ENCODE results near the gene GULP1. TPM values are rescaled to one million over a fixed set of nuclear protein-coding genes. Genes with fewer than 3 reads are reported as not detected.

Gene GULP1
- total RNA-seq, 1 donor from 2014 or later, result 54.1 TPM

DNA sequence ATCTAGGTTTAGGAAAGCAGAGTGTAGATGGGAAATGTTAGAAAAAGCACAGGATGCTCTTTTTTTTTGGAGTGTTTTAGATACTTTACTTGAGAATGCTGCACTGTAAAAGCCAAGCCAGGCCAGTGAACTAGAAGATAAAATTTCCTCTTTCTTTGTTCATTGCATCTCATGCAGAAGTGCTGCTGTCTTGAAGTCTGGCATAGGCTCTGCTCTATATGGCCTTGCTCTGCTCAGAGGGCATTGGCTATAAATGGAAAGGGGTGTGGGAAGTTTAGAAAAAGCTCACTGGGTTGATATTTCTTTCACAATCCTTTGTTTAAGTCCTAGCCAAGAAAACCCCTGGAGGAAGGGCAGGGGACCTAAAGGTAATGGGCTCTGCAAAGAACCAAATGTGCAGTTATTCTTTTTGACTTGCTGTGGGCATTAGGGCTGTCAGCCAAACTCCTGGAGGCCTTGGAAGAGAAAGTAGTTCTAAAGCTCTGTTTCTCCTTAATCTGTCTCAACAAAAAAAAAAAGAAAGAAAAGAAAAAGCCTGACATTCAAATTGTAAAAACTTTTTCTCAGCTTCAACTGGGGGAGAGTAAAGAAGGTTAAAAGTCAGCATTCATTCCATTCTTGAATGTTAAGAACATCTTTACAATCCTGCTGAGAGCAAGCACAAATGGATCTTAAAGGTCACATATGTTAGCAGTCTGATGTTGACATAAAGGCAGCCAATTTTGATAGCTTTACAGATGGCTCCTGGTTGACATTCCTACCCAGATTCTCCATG is 338.3 kb downstream of the GULP1 start:
- DNase-seq (ENCODE audit: low read depth), result peak; percentile 44

DNA sequence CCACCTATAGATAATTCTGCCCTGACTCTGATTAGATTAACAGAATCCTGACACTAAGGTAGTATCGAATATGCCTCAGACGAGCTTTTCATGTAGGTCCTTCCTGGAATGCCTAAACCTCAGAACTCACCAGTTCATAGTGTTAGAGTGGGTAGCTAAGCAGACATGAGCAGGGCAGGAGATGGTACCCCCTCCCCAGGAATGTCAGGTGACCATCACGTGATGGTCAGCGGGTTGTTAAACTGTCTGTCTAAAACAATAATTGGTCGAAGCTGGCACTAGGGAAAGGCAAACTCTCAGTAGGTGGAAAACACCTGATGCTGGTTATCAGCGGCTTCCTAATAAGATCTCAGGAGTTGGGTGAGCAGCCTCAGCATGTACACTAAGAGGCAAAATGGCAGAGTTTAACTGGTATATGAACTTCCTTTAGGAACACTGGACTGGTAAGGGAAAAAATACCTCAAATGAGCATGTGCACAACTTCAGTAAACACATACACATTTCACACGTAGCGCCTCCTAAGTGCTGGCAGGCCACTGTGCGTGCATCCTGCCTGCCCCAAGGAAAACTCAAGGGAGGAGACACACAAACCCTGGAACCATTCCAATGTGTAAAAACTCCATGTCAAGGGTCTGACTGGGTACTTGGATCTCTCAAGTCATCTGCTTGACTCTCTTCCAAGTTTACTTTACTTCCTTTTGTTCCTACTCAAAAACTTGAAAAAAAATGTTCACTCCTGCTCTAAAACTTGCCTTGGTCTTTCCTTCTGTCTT is 339.5 kb downstream of the GULP1 start:
- DNase-seq (ENCODE audit: low read depth), result no peak

DNA sequence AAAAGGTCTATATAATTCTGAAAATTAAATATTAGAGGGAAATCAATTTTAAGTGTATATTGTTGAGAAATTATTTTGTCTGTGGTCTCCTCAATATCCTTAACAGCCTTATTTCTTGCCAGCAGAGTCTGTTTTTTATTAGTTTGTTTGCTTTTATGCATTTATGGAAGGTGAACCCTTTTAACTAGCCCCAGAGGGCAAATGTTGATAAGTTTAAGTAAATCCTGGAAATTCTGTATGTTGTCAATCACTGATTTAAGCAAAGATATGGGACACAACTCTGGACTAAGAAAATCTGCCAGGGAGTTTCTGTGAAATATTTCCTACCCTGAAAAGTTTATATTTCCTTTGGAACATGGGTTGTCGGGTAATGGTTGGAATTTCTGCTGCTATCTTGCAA is 343.0 kb downstream of the GULP1 start:
- no peak for DNase-seq (ENCODE audit: low read depth)

MicroRNA genes within 50 kb of the gene (microRNA counts, 767-probe panel; counts per million panel counts)
- not detected for microRNA hsa-miR-561-3p

Small RNAs within 50 kb of the gene (microRNA-seq; reads per million reads assigned to microRNA genes)
- 0.48 reads per million for gene MIR561

All from myocyte (in vitro differentiated cells).